Psoas muscle (tissue), 8 donors: ENCODE measurements around the gene RRM1. TPM values are rescaled to one million over a fixed set of nuclear protein-coding genes. Genes with fewer than 3 reads are reported as not detected.

Experiments used
- ATAC-seq, 4 donors: fragments of 200-7000 bp; cut with Tn5 transposase; one replicate each; pipeline ENCODE4 v1.9.1; 2020; ENCODE audit warnings: moderate library complexity in 3 of 4, mild to moderate bottlenecking in 2 of 4
- DNase-seq, 2 donors: peaks; one replicate each; pipeline ENCODE4 v3.0.0-alpha.2; 2020
- H3K27ac ChIP-seq: fragments of 200-600 bp; one replicate; pipeline ENCODE4 v1.8.0; 2022
- H3K27me3 ChIP-seq, 3 donors: fragments of 200-600 bp in 1 of 3; one replicate each; pipeline versions ENCODE4 v1.6.1 to v1.8.0; 2013 to 2022; ENCODE audit warnings: low read length in 2 of 3, mild to moderate bottlenecking in 2 of 3, moderate library complexity in 1 of 3; ENCODE audit not compliant: insufficient read depth in 3 of 3
- H3K36me3 ChIP-seq, 2 donors: fragments of 200-600 bp in 1 of 2; one replicate each; pipeline versions ENCODE4 v1.6.1 to v1.8.0; 2013 to 2022; ENCODE audit warnings: low read depth in 1 of 2, mild to moderate bottlenecking in 1 of 2, moderate library complexity in 1 of 2; ENCODE audit not compliant: insufficient read depth in 1 of 2
- H3K4me1 ChIP-seq: fragments of 200-600 bp; one replicate; pipeline ENCODE4 v1.8.0; 2022
- H3K4me3 ChIP-seq: fragments of 200-600 bp; one replicate; pipeline ENCODE4 v1.8.0; 2022; ENCODE audit warnings: mild to moderate bottlenecking
- H3K9me3 ChIP-seq: fragments of 200-600 bp; one replicate; pipeline ENCODE4 v1.8.0; 2022
- WGBS, 3 donors: extraction: QIAGEN DNeasy Blood & Tissue Kit; methylation state at CpG; one replicate each; pipeline versions ENCODE4 v1.1.6 to v1.1.7; 2013; 5-methylcytosine and 5-hydroxymethylcytosine counted together
- intact Hi-C, 2 donors: fragments of 100-400 bp; cut with DNase I; formaldehyde crosslinking; loops; one replicate each; pipeline versions ENCODE4 v1.11.0 to v1.14.2; 2022
- polyA plus RNA-seq, 3 donors: library from polyadenylated mRNA; stranded (reverse); fragments of 200-250 nt; gene quantifications; one replicate each; pipeline ENCODE4 v1.2.3, GENCODE V29; 2013
- total RNA-seq, 4 donors: library from RNA; stranded (reverse); fragmentation: NEBNext Ultra II Directional in 2 of 4; extraction: Animal tissue kit (Norgen Biotek cat#: 25700) in 2 of 4; gene quantifications; one replicate each; pipeline versions ENCODE4 v1.2.1 to v1.2.4, GENCODE V29; 2021 to 2023
- TF ChIP-seq, protein P1 (sequence below): fragments of 200-600 bp; IDR thresholded peaks from one replicate; pipeline ENCODE4 v1.8.0; 2022; ENCODE audit warnings: antibody characterized with exemption
- donor health status: healthy with polysubstance abuse.
- donor health status: DM: no; HTN: no; CAD: no; lungs with moderate emphysema.
- donor health status: Bipolar disorder and iron deficiency.
- donor health status: healthy.
- donor health status: DM: yes; HTN: yes; CAD: no.
- donor health status: DM: no; HTN: no; CAD: no.
- donor health status: DM: no; HTN: no; CAD: no.
- donor health status: DM: yes; HTN: yes; CAD: no.

Gene RRM1
- total and polyA plus RNA-seq, 7 donors, result 11.3 to 45.8 (median 31.0) TPM

DNA sequence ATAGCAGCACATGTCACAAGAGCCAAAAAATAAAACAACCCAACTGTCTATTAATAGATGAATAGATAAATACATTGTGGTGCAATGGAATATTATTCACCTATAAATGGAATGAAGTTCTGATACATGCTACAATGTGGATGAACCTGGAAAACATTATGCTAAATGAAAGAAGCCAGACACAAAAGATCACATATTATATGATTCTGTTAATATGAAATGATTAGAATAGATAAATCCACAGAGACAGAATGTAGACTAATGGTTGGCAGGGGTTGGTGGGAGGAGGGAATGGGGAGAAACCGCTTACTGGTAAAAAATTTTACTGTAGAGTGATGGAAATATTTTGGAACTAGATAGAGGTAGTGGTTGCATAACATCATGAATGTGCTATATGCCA, 32.9 kb upstream of the RRM1 start:
- TF ChIP-seq, protein P1, sequence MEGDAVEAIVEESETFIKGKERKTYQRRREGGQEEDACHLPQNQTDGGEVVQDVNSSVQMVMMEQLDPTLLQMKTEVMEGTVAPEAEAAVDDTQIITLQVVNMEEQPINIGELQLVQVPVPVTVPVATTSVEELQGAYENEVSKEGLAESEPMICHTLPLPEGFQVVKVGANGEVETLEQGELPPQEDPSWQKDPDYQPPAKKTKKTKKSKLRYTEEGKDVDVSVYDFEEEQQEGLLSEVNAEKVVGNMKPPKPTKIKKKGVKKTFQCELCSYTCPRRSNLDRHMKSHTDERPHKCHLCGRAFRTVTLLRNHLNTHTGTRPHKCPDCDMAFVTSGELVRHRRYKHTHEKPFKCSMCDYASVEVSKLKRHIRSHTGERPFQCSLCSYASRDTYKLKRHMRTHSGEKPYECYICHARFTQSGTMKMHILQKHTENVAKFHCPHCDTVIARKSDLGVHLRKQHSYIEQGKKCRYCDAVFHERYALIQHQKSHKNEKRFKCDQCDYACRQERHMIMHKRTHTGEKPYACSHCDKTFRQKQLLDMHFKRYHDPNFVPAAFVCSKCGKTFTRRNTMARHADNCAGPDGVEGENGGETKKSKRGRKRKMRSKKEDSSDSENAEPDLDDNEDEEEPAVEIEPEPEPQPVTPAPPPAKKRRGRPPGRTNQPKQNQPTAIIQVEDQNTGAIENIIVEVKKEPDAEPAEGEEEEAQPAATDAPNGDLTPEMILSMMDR, result no peak
- Histone ChIP-seq H3K27me3 (no peaks in the 10 kb centered on the region), H3K36me3 (peaks cover 0 to 28% of the 10 kb centered on the region in 2 donors), H3K4me1 (peaks cover 62% of the 10 kb centered on the region), H3K9me3 (no peaks in the 10 kb centered on the region), H3K27ac (peak overlapping the region; percentile 18), H3K4me3 (no peak overlapping the region)
- 88 to 93% (median 90%) methylated on average over 1 of the region's 1 CpG for WGBS, 3 donors
- ATAC-seq, result no peak
- no peak for DNase-seq
- intact Hi-C loops, result no loop called here

DNA sequence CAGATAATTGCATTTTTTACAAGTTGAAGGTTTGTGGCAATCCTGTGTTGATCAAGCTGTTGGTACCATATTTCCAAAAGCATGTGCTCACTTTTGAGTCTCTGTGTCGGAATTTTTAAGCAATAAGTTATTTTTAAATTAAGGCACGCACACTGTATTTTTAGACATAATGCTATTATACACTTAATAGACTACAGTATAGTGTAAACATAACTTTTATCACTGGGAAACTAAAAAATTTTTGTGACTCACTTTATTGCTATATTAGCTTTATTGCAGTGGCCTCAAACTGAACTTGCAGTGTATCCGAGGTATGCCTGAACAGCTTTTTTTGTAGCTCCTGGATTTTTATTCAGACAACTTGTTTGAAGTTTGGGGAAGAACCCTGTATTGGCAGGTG, 31.3 kb upstream of the RRM1 start:
- peak in 3 of 4 donors; percentile 13 to 55 (median 20) for ATAC-seq
- H3K27ac ChIP-seq, result peak overlapping the region; percentile 11
- TF ChIP-seq, protein P1, result no peak
- DNase-seq, result no peak
- intact Hi-C loops, result no loop called here
- 45 to 75% (median 49%) methylated on average over 3 of the region's 3 CpGs for WGBS, 3 donors
- H3K4me1 ChIP-seq, result peaks cover 59% of the 10 kb centered on the region
- H3K4me3 ChIP-seq, result no peak overlapping the region
- H3K36me3 ChIP-seq, result peaks cover 1 to 27% of the 10 kb centered on the region in 2 donors
- H3K9me3 ChIP-seq, result no peaks in the 10 kb centered on the region
- H3K27me3 ChIP-seq, result no peaks in the 10 kb centered on the region

DNA sequence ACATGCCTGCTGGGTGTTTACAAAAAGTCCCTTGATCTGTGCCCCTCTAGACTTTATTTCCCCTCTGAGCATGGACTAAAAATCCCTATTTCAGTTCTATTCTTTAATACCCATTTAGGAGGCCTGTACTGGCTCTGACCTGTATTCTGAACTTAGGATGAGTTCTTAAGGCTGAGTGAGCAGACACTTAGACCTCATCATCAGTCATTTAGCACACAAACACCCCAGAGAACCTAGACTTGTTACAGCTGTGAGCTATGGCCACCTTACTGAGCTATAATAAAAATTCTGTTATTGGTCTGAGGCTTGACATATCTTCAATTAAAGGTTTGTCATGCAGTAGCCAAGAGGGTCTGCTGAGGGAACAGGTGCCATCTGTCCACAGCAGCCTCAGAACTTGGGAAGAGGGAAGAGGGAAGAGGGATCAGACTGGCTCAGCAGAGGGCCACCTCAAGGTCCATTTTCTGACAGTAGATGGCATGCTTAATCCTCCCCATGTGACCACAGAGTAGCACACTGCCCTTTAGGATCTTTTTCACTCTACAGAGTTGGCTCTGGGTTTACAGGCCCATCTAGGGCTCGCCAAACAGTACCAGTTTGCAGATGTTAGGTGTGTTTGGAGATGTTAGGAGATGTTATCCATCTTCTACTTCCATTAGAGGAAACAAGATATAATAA, 30.2 kb upstream of the RRM1 start:
- peaks cover 56% of the 10 kb centered on the region for H3K4me1 ChIP-seq
- H3K4me3 ChIP-seq, result no peak overlapping the region
- H3K27me3 ChIP-seq, result no peaks in the 10 kb centered on the region
- H3K9me3 ChIP-seq, result no peaks in the 10 kb centered on the region
- TF ChIP-seq, protein P1, result no peak
- ATAC-seq (peak; percentile 46 to 64 (median 62)), DNase-seq (no peak)
- intact Hi-C loops, result no loop called here
- peaks cover 3 to 21% of the 10 kb centered on the region in 2 donors for H3K36me3 ChIP-seq
- H3K27ac ChIP-seq, result peak overlapping the region; percentile 11
- 37 to 100% (median 52%) methylated on average over 1 of the region's 1 CpG for WGBS, 3 donors

DNA sequence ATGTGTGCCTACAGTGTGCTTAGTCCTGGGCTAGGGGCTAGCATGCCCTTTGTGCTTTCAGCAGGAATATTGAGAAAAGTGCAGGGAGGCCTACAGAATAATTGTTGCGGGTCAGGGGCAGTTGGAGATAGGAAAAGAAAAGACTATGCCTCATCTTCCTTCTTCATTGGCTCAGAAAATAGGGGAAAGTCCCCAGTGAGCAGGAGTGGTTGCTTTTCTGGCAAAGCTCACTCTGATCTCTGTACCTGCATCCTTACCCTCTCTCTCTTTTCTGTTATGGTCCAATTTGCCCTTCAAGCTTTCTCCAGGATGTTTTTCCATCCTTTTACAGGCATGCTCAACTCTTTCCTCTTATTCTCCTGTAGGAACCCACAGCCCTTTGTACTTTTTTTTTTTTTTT, 29.5 kb upstream of the RRM1 start:
- 95 to 100% (median 96%) methylated on average over 1 of the region's 1 CpG for WGBS, 3 donors
- TF ChIP-seq, protein P1, result no peak
- peaks cover 57% of the 10 kb centered on the region for H3K4me1 ChIP-seq
- no peaks in the 10 kb centered on the region for H3K9me3 ChIP-seq
- H3K27ac ChIP-seq, result peak overlapping the region; percentile 11
- DNase-seq, result no peak
- H3K27me3 ChIP-seq, result no peaks in the 10 kb centered on the region
- peak in 1 of 4 donors; percentile 2 for ATAC-seq
- H3K36me3 ChIP-seq, result peaks cover 3 to 19% of the 10 kb centered on the region in 2 donors
- no peak overlapping the region for H3K4me3 ChIP-seq
- intact Hi-C loops, result no loop called here
